HCT116 (cell line): ENCODE data around the gene SLC39A10. TPM values are rescaled to one million over a fixed set of nuclear protein-coding genes. Genes with fewer than 3 reads are reported as not detected.

Source experiments
- ATAC-seq: fragments of 200-7000 bp; cut with Tn5 transposase; 2 replicates; pipeline ENCODE4 v1.9.1; 2020; ENCODE audit warnings: mild to moderate bottlenecking, moderate library complexity
- BruUV-seq: library from RNA; stranded (reverse); fragments of 400-500 nt; replicated peaks from 2 replicates; lab custom pipeline; 2021; lab: Mats Ljungman, UMichigan
- CTCF ChIA-PET: fragments of 300-600 bp; sonication (Branson Sonifier 250); formaldehyde crosslinking; loops from one replicate; lab custom pipeline; 2021; ENCODE audit warnings: antibody characterized with exemption; lab: Charles Lee
- POLR2A ChIA-PET: fragments of 300-600, 350-600 bp; sonication (Branson Sonifier 250); formaldehyde crosslinking; loops from one replicate; lab custom pipeline; 2021; ENCODE audit warnings: antibody characterized with exemption; lab: Charles Lee
- RAD21 ChIA-PET, 2 experiments: fragments of 300-600 bp; sonication (Branson Sonifier 250); formaldehyde crosslinking; loops; one replicate each; lab custom pipeline; 2023; ENCODE audit warnings: low total read pairs in 2 of 2; ENCODE audit not compliant: uncharacterized antibody in 2 of 2, unreplicated experiment in 2 of 2, low non-redundant PET in 1 of 2; lab: Charles Lee
- DNase-seq: peaks from one replicate; pipeline ENCODE4 v3.0.0-alpha.2; 2010; ENCODE audit warnings: low read depth, low spot score
- H2AFZ ChIP-seq: fragments of 200-600 bp; shearing (Covaris generic), sonication (generic); 2 replicates; pipeline ENCODE4 v1.6.1; 2017; ENCODE audit warnings: low read depth, mixed run types, mixed read lengths, antibody characterized with exemption, low read length; ENCODE audit not compliant: poor library complexity, severe bottlenecking
- H3K27ac ChIP-seq: 2 replicates; pipeline ENCODE4 v1.5.1; 2012; ENCODE audit warnings: low read depth, low read length
- H3K27me3 ChIP-seq: fragments of 200-600 bp; sonication (generic); 2 replicates; pipeline ENCODE4 v1.6.1; 2016; ENCODE audit warnings: mixed run types, low read length, mixed read lengths; ENCODE audit not compliant: insufficient read depth
- H3K36me3 ChIP-seq, 2 experiments: fragments of 200-500 bp in 1 of 2; fragments of 200-600 bp in 1 of 2; sonication (Bioruptor generic) in 1 of 2; sonication (generic) in 1 of 2; 2 replicates each; pipeline versions ENCODE4 v1.5.1 to v1.6.1; 2014 to 2016; ENCODE audit warnings: low read length in 2 of 2, inconsistent platforms in 1 of 2, mixed read lengths in 1 of 2, mixed run types in 1 of 2; ENCODE audit not compliant: insufficient read depth in 2 of 2, control insufficient read depth in 1 of 2
- H3K4me1 ChIP-seq, 2 experiments: fragments of 200-600 bp in 1 of 2; sonication (generic) in 1 of 2; 2 replicates each; pipeline versions ENCODE4 v1.5.1 to v1.6.1; 2012 to 2017; ENCODE audit warnings: low read length in 2 of 2, inconsistent platforms in 1 of 2, mild to moderate bottlenecking in 1 of 2, mixed read lengths in 1 of 2, mixed run types in 1 of 2, moderate library complexity in 1 of 2; ENCODE audit not compliant: insufficient read depth in 2 of 2, control insufficient read depth in 1 of 2
- H3K4me2 ChIP-seq: fragments of 200-600 bp; sonication (generic); 2 replicates; pipeline ENCODE4 v1.6.1; 2017; ENCODE audit warnings: mixed run types, low read length, mixed read lengths
- H3K4me3 ChIP-seq, 2 experiments: fragments of 200-600 bp in 1 of 2; sonication (generic) in 1 of 2; replicated peaks in 1 of 2; 2 replicates each; pipeline ENCODE4 v1.5.1; 2011 to 2016; ENCODE audit warnings: low read length in 2 of 2, control low read depth in 1 of 2, low read depth in 1 of 2, mild to moderate bottlenecking in 1 of 2, mixed read lengths in 1 of 2, mixed run types in 1 of 2
- H3K79me2 ChIP-seq: fragments of 200-600 bp; sonication (generic); 2 replicates; pipeline ENCODE4 v1.6.1; 2017; ENCODE audit warnings: mild to moderate bottlenecking, mixed run types, low read length, moderate library complexity, mixed read lengths; ENCODE audit not compliant: insufficient read depth
- H3K9ac ChIP-seq: fragments of 200-600 bp; sonication (generic); 2 replicates; pipeline ENCODE4 v1.6.1; 2016; ENCODE audit warnings: low read length, mixed read lengths
- H3K9me2 ChIP-seq: fragments of 200-600 bp; sonication (generic), shearing (Covaris generic); 2 replicates; pipeline ENCODE4 v1.6.1; 2017; ENCODE audit warnings: mixed run types, mild to moderate bottlenecking, moderate library complexity; ENCODE audit not compliant: insufficient read depth
- H3K9me3 ChIP-seq, 2 experiments: fragments of 200-500 bp in 1 of 2; fragments of 200-600 bp in 1 of 2; sonication (Bioruptor generic) in 1 of 2; sonication (generic) in 1 of 2; 2 replicates each; pipeline ENCODE4 v1.6.1; 2014 to 2017; ENCODE audit warnings: low read length in 2 of 2, mixed read lengths in 2 of 2, inconsistent platforms in 1 of 2, low read depth in 1 of 2, mild to moderate bottlenecking in 1 of 2, mixed run types in 1 of 2, moderate library complexity in 1 of 2; ENCODE audit not compliant: control insufficient read depth in 1 of 2, insufficient read depth in 1 of 2
- H4K20me1 ChIP-seq: fragments of 200-600 bp; sonication (generic), shearing (Covaris generic); 2 replicates; pipeline ENCODE4 v1.6.1; 2017; ENCODE audit warnings: mixed run types, mild to moderate bottlenecking, moderate library complexity; ENCODE audit not compliant: insufficient read depth
- ATF3 ChIP-seq: IDR thresholded peaks from 2 replicates; pipeline ENCODE4 v1.6.1; 2012
- CBX3 ChIP-seq: IDR thresholded peaks from 2 replicates; pipeline ENCODE4 v1.6.1; 2012; ENCODE audit warnings: low read depth
- FOSL1 ChIP-seq: IDR thresholded peaks from 2 replicates; pipeline ENCODE4 v1.6.1; 2012; ENCODE audit warnings: low read depth
- JUND ChIP-seq: IDR thresholded peaks from 2 replicates; pipeline ENCODE4 v1.6.1; 2012
- MAX ChIP-seq: IDR thresholded peaks from 2 replicates; pipeline ENCODE4 v1.6.1; 2012
- POLR2AphosphoS5 ChIP-seq: IDR thresholded peaks from 2 replicates; pipeline ENCODE4 v1.6.1; 2011; ENCODE audit warnings: mild to moderate bottlenecking, low read depth, low read length, moderate library complexity
- REST ChIP-seq: IDR thresholded peaks from 2 replicates; pipeline ENCODE4 v1.6.1; 2012; ENCODE audit warnings: low read depth
- SP1 ChIP-seq: IDR thresholded peaks from 2 replicates; pipeline ENCODE4 v1.6.1; 2012; ENCODE audit warnings: low read depth
- SRF ChIP-seq: IDR thresholded peaks from 2 replicates; pipeline ENCODE4 v1.6.1; 2012; ENCODE audit warnings: low read depth
- TCF7L2 ChIP-seq: IDR thresholded peaks from 2 replicates; pipeline ENCODE4 v1.7.0; 2011; ENCODE audit warnings: borderline replicate concordance, inconsistent platforms; ENCODE audit not compliant: insufficient read depth, insufficient read length; ENCODE audit errors: extremely low read depth
- YY1 ChIP-seq: IDR thresholded peaks from 2 replicates; pipeline ENCODE4 v1.6.1; 2011; ENCODE audit warnings: low read length, low read depth, moderate library complexity, mild to moderate bottlenecking; ENCODE audit not compliant: insufficient replicate concordance; ENCODE audit errors: extremely low read depth
- ZBTB33 ChIP-seq: IDR thresholded peaks from 2 replicates; pipeline ENCODE4 v1.6.1; 2011; ENCODE audit warnings: mild to moderate bottlenecking, low read length, moderate library complexity; ENCODE audit not compliant: insufficient replicate concordance; ENCODE audit errors: extremely low read depth
- ZFX ChIP-seq: fragments of 450-650 bp; IDR thresholded peaks from 2 replicates; pipeline ENCODE4 v1.6.1; 2017
- intact Hi-C: fragments of 100-400 bp; cut with micrococcal nuclease; formaldehyde crosslinking; loops from 2 replicates; pipeline ENCODE4 v1.10.0; 2022
- total RNA-seq: library from RNA; stranded (reverse); gene quantifications from one replicate; pipeline ENCODE4 v1.2.1, GENCODE V29; 2021; ENCODE audit not compliant: unreplicated experiment

The SLC39A10 gene
- total RNA-seq, 1 experiment from 2014 or later: 59.0 TPM

- CTCF ChIA-PET: interaction anchor here (0.6 to 1.6 kb wide), 4 partner anchors 10 to 339 kb away, joined by 3 to 7 read pairs (median 4); no protein-coding TSS in a partner anchor
- Histone ChIP-seq H3K9me2 (no peaks in the 10 kb centered on the region), H4K20me1 (no peaks in the 10 kb centered on the region), H3K9me3 (no peaks in the 10 kb centered on the region), H3K27ac (no peak overlapping the region), H3K9ac (no peak overlapping the region), H3K36me3 (no peaks in the 10 kb centered on the region), H3K4me3 (no peak overlapping the region), H3K27me3 (no peaks in the 10 kb centered on the region), H3K79me2 (peaks cover 90% of the 10 kb centered on the region), H3K4me2 (no peak overlapping the region), H2AFZ (no peak overlapping the region), H3K4me1 (peaks cover 8 to 9% of the 10 kb centered on the region in 2 experiments; a peak in 3 of 4 replicates)
- DNase-seq (no peak), ATAC-seq (no peak)
- RAD21 ChIA-PET: no interaction called here
- TF ChIP-seq POLR2AphosphoS5: no peak
- TF ChIP-seq ATF3: no peak
- intact Hi-C loops: loop anchor here (5.0 kb wide), 1 partner anchor 345 kb away; no protein-coding TSS in a partner anchor
- no TSS peak for BruUV-seq
- POLR2A ChIA-PET: no interaction called here
These were observed 5.1 kb downstream of the SLC39A10 start for GRCh38 chr2:195662138-195662537.

- Histone ChIP-seq H3K79me2 (peaks cover 93% of the 10 kb centered on the region), H3K36me3 (no peaks in the 10 kb centered on the region), H3K4me3 (no peak overlapping the region), H3K9ac (no peak overlapping the region), H3K9me2 (no peaks in the 10 kb centered on the region), H3K4me2 (no peak overlapping the region), H2AFZ (no peak overlapping the region), H3K9me3 (no peaks in the 10 kb centered on the region), H3K27ac (no peak overlapping the region), H3K4me1 (peaks cover 8% of the 10 kb centered on the region in 2 experiments; a peak in 3 of 4 replicates), H3K27me3 (no peaks in the 10 kb centered on the region), H4K20me1 (0 out of 2 replicates have a peak, but pooled peaks cover 5% of the 10 kb centered on the region)
- intact Hi-C loops: loop anchor here (5.0 kb wide), 1 partner anchor 346 kb away; no protein-coding TSS in a partner anchor
- ATAC-seq (no peak), DNase-seq (no peak)
- ChIA-PET RAD21 (no interaction called here), CTCF (interaction anchor here (0.9 to 1.6 kb wide), 4 partner anchors 10 to 404 kb away, joined by 3 to 7 read pairs (median 4); no protein-coding TSS in a partner anchor), POLR2A (no interaction called here)
- no TSS peak for BruUV-seq
- no peak for TF ChIP-seq JUND
- no peak for TF ChIP-seq REST
- TF ChIP-seq TCF7L2: no peak
- no peak for TF ChIP-seq SP1
- TF ChIP-seq FOSL1: no peak
- TF ChIP-seq SRF: no peak
- TF ChIP-seq MAX: no peak
- no peak for TF ChIP-seq ZBTB33
- TF ChIP-seq YY1: no peak
- TF ChIP-seq CBX3: no peak
- no peak for TF ChIP-seq ZFX
These were observed 6.0 kb downstream of the SLC39A10 start for GRCh38 chr2:195663007-195663406.
